Neuron (in vitro differentiated cells): ENCODE results near the gene BTNL9.

Source experiments
- H2AFZ ChIP-seq: one replicate; pipeline ENCODE4 v1.6.1; 2013; ENCODE audit warnings: low read depth, mild to moderate bottlenecking, inconsistent platforms, low read length, moderate library complexity
- H3K27me3 ChIP-seq: one replicate; pipeline ENCODE4 v1.6.1; 2013; ENCODE audit warnings: low read length; ENCODE audit not compliant: insufficient read depth
- H3K36me3 ChIP-seq: one replicate; pipeline ENCODE4 v1.6.1; 2013; ENCODE audit warnings: low read length; ENCODE audit not compliant: insufficient read depth
- H3K4me1 ChIP-seq: one replicate; pipeline ENCODE4 v1.6.1; 2013; ENCODE audit warnings: low read length; ENCODE audit not compliant: insufficient read depth
- H3K4me3 ChIP-seq: 2 replicates; pipeline ENCODE4 v1.5.1; 2013; ENCODE audit warnings: mild to moderate bottlenecking, low read length, moderate library complexity
- H3K9me3 ChIP-seq: one replicate; pipeline ENCODE4 v1.6.1; 2013; ENCODE audit warnings: low read length

The BTNL9 gene

DNA sequence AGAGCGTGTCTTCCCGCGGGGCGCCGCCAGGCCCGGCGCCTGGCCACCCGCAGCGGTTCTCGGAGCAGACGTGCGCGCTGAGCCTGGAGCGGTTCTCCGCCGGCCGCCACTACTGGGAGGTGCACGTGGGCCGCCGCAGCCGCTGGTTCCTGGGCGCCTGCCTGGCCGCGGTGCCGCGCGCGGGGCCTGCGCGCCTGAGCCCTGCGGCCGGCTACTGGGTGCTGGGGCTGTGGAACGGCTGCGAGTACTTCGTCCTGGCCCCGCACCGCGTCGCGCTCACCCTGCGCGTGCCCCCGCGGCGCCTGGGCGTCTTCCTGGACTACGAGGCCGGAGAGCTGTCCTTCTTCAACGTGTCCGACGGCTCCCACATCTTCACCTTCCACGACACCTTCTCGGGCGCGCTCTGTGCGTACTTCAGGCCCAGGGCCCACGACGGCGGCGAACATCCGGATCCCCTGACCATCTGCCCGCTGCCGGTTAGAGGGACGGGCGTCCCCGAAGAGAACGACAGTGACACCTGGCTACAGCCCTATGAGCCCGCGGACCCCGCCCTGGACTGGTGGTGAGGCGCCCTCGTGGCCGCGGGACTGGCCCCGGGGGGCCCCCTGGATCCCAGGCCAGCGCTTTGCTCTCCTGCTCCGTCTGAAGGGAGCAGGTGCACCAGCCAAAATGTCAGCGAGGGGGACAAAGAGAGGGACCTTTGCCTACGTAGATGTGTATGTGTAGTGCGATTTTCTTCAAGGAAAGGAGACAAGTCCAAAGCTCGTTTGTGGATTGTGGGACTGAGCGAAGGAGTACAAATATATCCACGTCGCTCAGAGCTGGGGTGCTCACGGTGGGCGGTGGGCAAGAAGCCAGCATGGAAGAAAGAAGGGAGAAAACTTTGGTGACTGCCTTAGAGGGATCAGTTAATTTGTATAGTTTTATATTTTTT, 19.5 kb downstream of the BTNL9 start:
- peaks cover 77% of the 10 kb centered on the region for H3K27me3 ChIP-seq
- no peak overlapping the region for H3K4me3 ChIP-seq
- H3K9me3 ChIP-seq, result peaks cover 4% of the 10 kb centered on the region
- no peaks in the 10 kb centered on the region for H3K4me1 ChIP-seq
- no peaks in the 10 kb centered on the region for H3K36me3 ChIP-seq
- no peak overlapping the region for H2AFZ ChIP-seq

GRCh38 chr5:181060231-181060590, 20.1 kb downstream of the BTNL9 start:
- Histone ChIP-seq H3K9me3 (peaks cover 4% of the 10 kb centered on the region), H3K4me3 (no peak overlapping the region), H2AFZ (no peak overlapping the region), H3K27me3 (peaks cover 73% of the 10 kb centered on the region), H3K36me3 (no peaks in the 10 kb centered on the region), H3K4me1 (no peaks in the 10 kb centered on the region)

DNA sequence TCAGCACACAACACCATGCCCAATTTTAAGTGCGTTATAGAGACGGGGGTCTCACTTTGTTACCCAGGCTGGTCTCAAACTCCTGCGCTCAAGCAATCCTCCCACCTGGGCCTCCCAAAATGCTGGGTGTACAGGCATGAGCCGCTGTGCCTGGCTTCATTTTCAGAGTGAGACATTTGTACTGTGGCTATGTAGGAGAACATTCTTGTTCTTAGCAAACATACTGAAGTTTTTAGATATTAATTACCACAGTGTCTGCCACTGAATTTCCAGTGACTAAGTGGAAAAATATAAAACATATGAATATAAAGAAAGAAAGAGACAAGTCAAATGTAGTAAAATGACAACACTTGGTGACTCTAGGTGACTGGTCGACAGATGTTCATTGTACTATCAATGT, 20.9 kb downstream of the BTNL9 start:
- no peaks in the 10 kb centered on the region for H3K36me3 ChIP-seq
- no peaks in the 10 kb centered on the region for H3K4me1 ChIP-seq
- H2AFZ ChIP-seq, result no peak overlapping the region
- H3K27me3 ChIP-seq, result peaks cover 73% of the 10 kb centered on the region
- no peak overlapping the region for H3K4me3 ChIP-seq
- peaks cover 4% of the 10 kb centered on the region for H3K9me3 ChIP-seq

DNA sequence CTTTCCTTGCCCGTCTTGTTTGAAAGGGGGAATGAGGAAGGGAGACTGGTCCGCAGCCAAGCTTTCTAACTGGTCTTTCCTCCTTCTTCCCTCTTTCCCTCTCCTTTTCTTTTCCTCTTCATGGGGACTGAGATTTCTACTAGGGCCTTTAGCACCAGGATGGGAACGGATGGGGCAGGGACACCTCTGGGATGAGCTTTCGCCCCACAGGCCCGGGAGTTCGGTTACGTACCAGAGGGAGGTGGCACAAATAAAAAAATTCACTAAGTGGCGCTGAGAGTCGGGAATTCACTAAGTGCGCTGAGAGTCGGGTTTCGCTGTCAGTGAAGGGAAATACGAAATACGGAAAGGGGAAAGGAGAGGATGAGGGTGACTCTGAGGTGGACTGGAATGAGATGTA, 21.6 kb downstream of the BTNL9 start:
- H3K4me1 ChIP-seq, result no peaks in the 10 kb centered on the region
- H3K4me3 ChIP-seq, result no peak overlapping the region
- peaks cover 66% of the 10 kb centered on the region for H3K27me3 ChIP-seq
- peaks cover 4% of the 10 kb centered on the region for H3K9me3 ChIP-seq
- H3K36me3 ChIP-seq, result no peaks in the 10 kb centered on the region
- H2AFZ ChIP-seq, result no peak overlapping the region

DNA sequence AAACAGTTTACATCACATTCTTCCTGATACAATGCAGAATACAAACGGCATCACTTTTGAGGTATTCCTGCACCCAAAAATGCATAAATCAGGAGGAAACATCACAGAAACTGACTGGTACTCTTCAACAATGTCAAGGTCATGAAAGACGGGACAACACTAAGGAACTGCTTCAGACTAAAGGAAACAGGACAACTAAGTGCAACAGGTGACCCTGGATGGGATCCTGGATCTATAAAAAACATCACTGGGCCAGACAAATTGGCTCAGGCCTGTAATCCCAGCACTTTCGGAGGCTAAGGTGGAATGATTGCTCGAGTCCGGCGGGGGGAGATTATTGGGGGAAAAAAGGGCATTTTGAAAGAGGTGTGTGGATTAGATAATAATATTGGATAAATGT, 22.6 kb downstream of the BTNL9 start:
- Histone ChIP-seq H3K9me3 (peaks cover 4% of the 10 kb centered on the region), H3K4me1 (no peaks in the 10 kb centered on the region), H3K27me3 (peaks cover 60% of the 10 kb centered on the region), H3K36me3 (no peaks in the 10 kb centered on the region), H3K4me3 (no peak overlapping the region), H2AFZ (no peak overlapping the region)

DNA sequence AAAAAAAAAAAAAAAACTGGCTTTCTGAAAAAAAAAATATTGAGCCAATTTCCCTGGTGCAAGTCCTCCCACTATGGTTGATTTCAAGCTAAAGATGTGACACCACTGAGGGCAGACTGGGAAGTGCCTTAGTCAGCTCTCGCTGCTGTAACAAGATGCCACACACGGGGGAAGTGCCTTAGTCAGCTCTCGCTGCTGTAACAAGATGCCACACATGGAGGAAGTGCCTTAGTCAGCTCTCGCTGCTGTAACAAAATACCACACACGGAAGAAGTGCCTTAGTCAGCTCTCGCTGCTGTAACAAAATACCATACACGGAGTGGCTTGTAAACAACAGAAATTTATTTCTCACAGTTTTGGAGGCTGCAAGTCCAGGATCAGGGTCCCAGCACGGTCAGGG, 23.4 kb downstream of the BTNL9 start:
- H3K27me3 ChIP-seq, result peaks cover 53% of the 10 kb centered on the region
- H3K9me3 ChIP-seq, result peaks cover 4% of the 10 kb centered on the region
- no peak overlapping the region for H3K4me3 ChIP-seq
- no peak overlapping the region for H2AFZ ChIP-seq
- no peaks in the 10 kb centered on the region for H3K4me1 ChIP-seq
- H3K36me3 ChIP-seq, result no peaks in the 10 kb centered on the region

DNA sequence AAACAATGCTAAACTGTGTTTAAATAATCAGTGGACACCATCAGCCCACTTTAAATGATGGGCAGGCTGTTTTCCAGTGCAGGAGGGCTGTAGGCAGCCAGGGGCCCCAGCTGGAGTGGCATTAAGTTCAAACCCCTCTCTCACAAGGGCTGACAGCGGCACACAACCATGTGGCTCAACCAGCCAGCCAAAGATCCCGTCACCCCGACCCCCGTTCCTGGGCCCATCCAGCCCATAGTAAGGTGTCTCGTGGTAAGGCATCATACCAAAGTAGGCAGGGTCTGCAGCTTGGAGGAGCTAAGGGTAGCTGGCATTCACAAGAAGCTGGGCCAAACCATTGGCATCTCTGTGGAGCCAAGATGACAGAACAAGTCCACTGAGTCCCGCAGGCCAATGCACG, 24.9 kb downstream of the BTNL9 start:
- H3K4me3 ChIP-seq, result no peak overlapping the region
- H3K4me1 ChIP-seq, result no peaks in the 10 kb centered on the region
- H3K9me3 ChIP-seq, result peaks cover 5% of the 10 kb centered on the region
- H2AFZ ChIP-seq, result no peak overlapping the region
- H3K36me3 ChIP-seq, result no peaks in the 10 kb centered on the region
- H3K27me3 ChIP-seq, result peaks cover 46% of the 10 kb centered on the region

DNA sequence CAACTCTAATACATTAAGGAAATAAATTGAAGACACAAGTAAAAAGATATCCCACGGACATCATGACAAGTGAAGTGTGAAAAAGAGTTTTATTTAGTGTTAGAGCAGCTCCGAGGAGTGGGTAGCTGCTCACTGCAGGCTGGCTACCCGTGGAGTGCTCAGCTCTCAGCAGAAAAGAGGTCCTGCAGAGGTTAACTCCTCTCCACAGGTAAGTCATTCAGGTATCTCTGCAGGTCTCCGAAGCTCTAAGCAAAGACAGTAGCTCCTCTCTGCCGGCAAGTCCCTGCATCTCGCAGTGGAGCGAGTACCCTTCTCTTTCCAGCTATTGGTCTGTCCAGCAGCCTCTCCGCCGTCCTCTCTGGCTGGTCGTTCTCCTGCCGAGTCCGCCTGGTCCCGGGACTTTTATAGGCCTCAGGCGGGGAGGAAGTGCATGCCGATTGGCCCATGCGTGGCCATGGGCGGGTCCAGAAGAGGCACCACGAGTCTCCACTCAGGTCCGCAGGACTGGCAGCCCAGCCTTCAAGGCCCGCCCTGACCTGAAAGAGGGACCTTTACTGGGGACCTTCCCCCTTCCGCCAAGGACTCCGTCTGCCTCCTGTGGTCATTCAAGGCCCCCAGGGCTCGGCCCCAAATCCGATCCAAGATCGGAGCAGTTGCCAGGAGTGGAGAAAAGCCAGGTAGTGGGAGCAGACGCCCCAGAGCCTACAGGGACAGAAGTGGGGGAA, 29.9 kb downstream of the BTNL9 start:
- Histone ChIP-seq H3K4me1 (no peaks in the 10 kb centered on the region), H3K4me3 (no peak overlapping the region), H3K27me3 (peaks cover 30% of the 10 kb centered on the region), H3K36me3 (no peaks in the 10 kb centered on the region), H2AFZ (no peak overlapping the region), H3K9me3 (peaks cover 5% of the 10 kb centered on the region)

GRCh38 chr5:181070523-181070922, 30.5 kb downstream of the BTNL9 start:
- Histone ChIP-seq H3K36me3 (no peaks in the 10 kb centered on the region), H2AFZ (no peak overlapping the region), H3K27me3 (peaks cover 27% of the 10 kb centered on the region), H3K9me3 (peaks cover 5% of the 10 kb centered on the region), H3K4me3 (no peak overlapping the region), H3K4me1 (no peaks in the 10 kb centered on the region)

DNA sequence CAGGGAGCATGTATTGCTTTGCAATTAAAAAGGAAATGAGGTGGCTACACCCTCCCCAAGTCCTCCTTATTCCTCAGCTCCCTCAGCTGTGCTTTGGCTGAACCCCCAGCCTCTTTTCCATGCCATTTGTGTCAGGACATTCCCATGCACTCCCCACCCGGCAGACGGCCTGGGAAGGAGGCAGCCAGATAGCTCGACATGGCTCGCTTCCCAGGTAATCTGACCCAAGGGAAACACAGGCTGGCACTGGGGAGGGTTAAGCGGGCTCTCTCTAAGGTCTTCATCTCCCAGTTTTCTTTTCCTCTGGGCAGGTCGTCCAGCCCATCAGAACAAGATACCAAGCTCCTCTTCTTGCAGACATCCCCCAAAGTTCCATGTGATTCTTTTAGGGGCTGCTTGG, 31.2 kb downstream of the BTNL9 start:
- Histone ChIP-seq H3K36me3 (no peaks in the 10 kb centered on the region), H3K4me3 (no peak overlapping the region), H3K27me3 (peaks cover 23% of the 10 kb centered on the region), H3K9me3 (peaks cover 5% of the 10 kb centered on the region), H3K4me1 (no peaks in the 10 kb centered on the region), H2AFZ (no peak overlapping the region)

DNA sequence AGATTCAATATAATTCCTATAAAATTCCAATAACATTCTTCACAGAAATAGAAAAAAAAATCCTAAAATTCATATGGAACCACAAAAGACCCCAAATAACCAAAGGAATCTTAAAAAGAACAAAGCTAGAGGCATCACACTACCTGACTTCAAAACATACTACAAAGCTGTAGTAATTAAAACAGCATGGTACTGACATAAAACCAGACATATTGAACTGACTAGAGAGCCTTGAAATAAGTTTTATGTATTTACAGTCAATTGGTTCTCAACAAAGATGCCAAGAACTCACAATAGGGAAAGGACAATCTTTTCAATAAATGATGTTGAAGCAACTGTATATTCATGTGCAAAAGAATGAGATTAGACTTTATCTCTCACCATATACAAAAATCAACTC, 36.9 kb downstream of the BTNL9 start:
- Histone ChIP-seq H3K4me3 (no peak overlapping the region), H3K9me3 (no peaks in the 10 kb centered on the region), H2AFZ (no peak overlapping the region), H3K27me3 (no peaks in the 10 kb centered on the region), H3K36me3 (no peaks in the 10 kb centered on the region), H3K4me1 (no peaks in the 10 kb centered on the region)

- Histone ChIP-seq H3K4me1 (peaks cover 6% of the 10 kb centered on the region), H3K9me3 (no peaks in the 10 kb centered on the region), H3K27me3 (peaks cover 35% of the 10 kb centered on the region), H3K4me3 (no peak overlapping the region), H2AFZ (no peak overlapping the region), H3K36me3 (no peaks in the 10 kb centered on the region)
Measured at GRCh38 chr5:181081989-181082388, 41.9 kb downstream of the BTNL9 start.

GRCh38 chr5:181084621-181085195, 44.6 kb downstream of the BTNL9 start:
- peaks cover 2% of the 10 kb centered on the region for H3K9me3 ChIP-seq
- peaks cover 42% of the 10 kb centered on the region for H3K27me3 ChIP-seq
- no peaks in the 10 kb centered on the region for H3K36me3 ChIP-seq
- H2AFZ ChIP-seq, result no peak overlapping the region
- H3K4me1 ChIP-seq, result peaks cover 6% of the 10 kb centered on the region
- no peak overlapping the region for H3K4me3 ChIP-seq
